HG02678 (cell line): ENCODE measurements around the gene SAMSN1.

Experiments used
- ATAC-seq: cut with Tn5 transposase; IDR thresholded peaks from one replicate; pipeline ENCODE4 v1.9.1; 2021; ENCODE audit warnings: mild to moderate bottlenecking, moderate library complexity; ENCODE audit not compliant: unreplicated experiment

SAMSN1 gene

GRCh38 chr21:14487490-14488432 is 58.4 kb downstream of the SAMSN1 start:
- no peak for ATAC-seq

- no peak for ATAC-seq
These were observed 59.2 kb downstream of the SAMSN1 start for GRCh38 chr21:14486869-14487268.

GRCh38 chr21:14484188-14485009 is 61.7 kb downstream of the SAMSN1 start:
- ATAC-seq, result no peak

GRCh38 chr21:14483296-14483695 is 62.8 kb downstream of the SAMSN1 start:
- ATAC-seq, result no peak

- peak; percentile 51 for ATAC-seq
These were observed 64.0 kb downstream of the SAMSN1 start for GRCh38 chr21:14482165-14482564.

GRCh38 chr21:14480411-14481031 is 65.6 kb downstream of the SAMSN1 start:
- no peak for ATAC-seq

- no peak for ATAC-seq
These were observed 66.8 kb downstream of the SAMSN1 start for GRCh38 chr21:14479241-14479786.

GRCh38 chr21:14477841-14478240 is 68.3 kb downstream of the SAMSN1 start:
- ATAC-seq, result no peak

- no peak for ATAC-seq
These were observed 69.0 kb downstream of the SAMSN1 start for GRCh38 chr21:14477133-14477532.

GRCh38 chr21:14474995-14475394 is 71.1 kb downstream of the SAMSN1 start:
- no peak for ATAC-seq

- no peak for ATAC-seq
These were observed 76.5 kb downstream of the SAMSN1 start for GRCh38 chr21:14469641-14470040.

- ATAC-seq, result no peak
These were observed 79.4 kb downstream of the SAMSN1 start for GRCh38 chr21:14466715-14467114.

GRCh38 chr21:14457762-14458161 is 88.4 kb downstream of the SAMSN1 start:
- no peak for ATAC-seq

- no peak for ATAC-seq
These were observed 89.2 kb downstream of the SAMSN1 start for GRCh38 chr21:14456911-14457310.

GRCh38 chr21:14454016-14455009 is 91.8 kb downstream of the SAMSN1 start:
- ATAC-seq, result peak; percentile 80

GRCh38 chr21:14453339-14454015 is 92.6 kb downstream of the SAMSN1 start:
- ATAC-seq, result peak; percentile 80

- no peak for ATAC-seq
These were observed 93.3 kb downstream of the SAMSN1 start for GRCh38 chr21:14452727-14453241.

- no peak for ATAC-seq
These were observed 93.9 kb downstream of the SAMSN1 start for GRCh38 chr21:14452031-14452726.
